Gastrocnemius medialis (tissue), 4 donors: Measurements from ENCODE around the gene SPTBN1. TPM values are rescaled to one million over a fixed set of nuclear protein-coding genes. Genes with fewer than 3 reads are reported as not detected.

Experiments
- ATAC-seq, 2 donors: fragments of 150-250 bp; one replicate each; pipeline ENCODE4 v1.9.1; 2016
- DNase-seq, 2 donors: peaks; one replicate each; pipeline ENCODE4 v3.0.0-alpha.2; 2019
- H3K27ac ChIP-seq, 4 donors: fragments of 200-600 bp; sonication (generic); 1 replicate in 1 of 4; 2 replicates in 3 of 4; pipeline ENCODE4 v1.5.1; 2016 to 2018; ENCODE audit warnings: mild to moderate bottlenecking in 2 of 4, moderate library complexity in 1 of 4
- H3K27me3 ChIP-seq, 3 donors: fragments of 200-600 bp; sonication (generic) in 2 of 3; 1 replicate in 1 of 3; 2 replicates in 2 of 3; pipeline versions ENCODE4 v1.5.1 to v1.6.0; 2016 to 2019; ENCODE audit warnings: mild to moderate bottlenecking in 1 of 3, moderate library complexity in 1 of 3
- H3K36me3 ChIP-seq, 2 donors: fragments of 200-600 bp; sonication (generic) in 1 of 2; one replicate each; pipeline ENCODE4 v1.5.1; 2017 to 2018
- H3K4me1 ChIP-seq, 2 donors: fragments of 200-600 bp; sonication (generic) in 1 of 2; one replicate each; pipeline ENCODE4 v1.5.1; 2016 to 2017; ENCODE audit warnings: mild to moderate bottlenecking in 2 of 2
- H3K4me3 ChIP-seq, 4 donors: fragments of 200-600 bp; sonication (generic) in 3 of 4; 1 replicate in 1 of 4; 2 replicates in 3 of 4; pipeline ENCODE4 v1.5.1; 2016 to 2019; ENCODE audit warnings: mild to moderate bottlenecking in 2 of 4
- H3K9me3 ChIP-seq, 3 donors: fragments of 200-600 bp; sonication (generic) in 2 of 3; 1 replicate in 1 of 3; 2 replicates in 2 of 3; pipeline ENCODE4 v1.5.1; 2016 to 2019
- POLR2A ChIP-seq, 2 donors: fragments of 450-650 bp; IDR thresholded peaks; one replicate each; pipeline ENCODE4 v1.6.1; 2017; ENCODE audit warnings: antibody characterized with exemption in 2 of 2, mild to moderate bottlenecking in 2 of 2, moderate library complexity in 2 of 2
- in situ Hi-C, 4 donors: fragments of 200-750 bp; cut with MboI; loops; one replicate each; pipeline versions ENCODE4 v1.15.0 to v1.8.0; 2017; ENCODE audit warnings: low sequenced_read_pairs in 4 of 4
- intact Hi-C: fragments of 100-400 bp; cut with DNase I; formaldehyde crosslinking; loops from one replicate; pipeline ENCODE4 v1.15.1; 2023; ENCODE audit warnings: low total_unique reads
- total RNA-seq, 4 donors: library from RNA; depleted of rRNA; stranded (reverse); fragments of >200 nt; gene quantifications; one replicate each; pipeline versions ENCODE4 v1.1.0 to v1.2.3, GENCODE V29; 2016
- TF ChIP-seq, protein P1 (sequence below), 5 experiments: fragments of 450-650 bp in 3 of 5; fragments of 200-600 bp in 2 of 5; sonication (generic) in 2 of 5; IDR thresholded peaks in 4 of 5; conservative IDR thresholded peaks in 1 of 5; 1 replicate in 4 of 5; 2 replicates in 1 of 5; pipeline ENCODE4 v1.5.1; 2016 to 2019; ENCODE audit warnings: antibody characterized with exemption in 5 of 5, mild to moderate bottlenecking in 3 of 5, moderate library complexity in 3 of 5

SPTBN1 gene
- total RNA-seq, 4 donors from 2014 or later = 107 to 191 (median 119) TPM

DNA sequence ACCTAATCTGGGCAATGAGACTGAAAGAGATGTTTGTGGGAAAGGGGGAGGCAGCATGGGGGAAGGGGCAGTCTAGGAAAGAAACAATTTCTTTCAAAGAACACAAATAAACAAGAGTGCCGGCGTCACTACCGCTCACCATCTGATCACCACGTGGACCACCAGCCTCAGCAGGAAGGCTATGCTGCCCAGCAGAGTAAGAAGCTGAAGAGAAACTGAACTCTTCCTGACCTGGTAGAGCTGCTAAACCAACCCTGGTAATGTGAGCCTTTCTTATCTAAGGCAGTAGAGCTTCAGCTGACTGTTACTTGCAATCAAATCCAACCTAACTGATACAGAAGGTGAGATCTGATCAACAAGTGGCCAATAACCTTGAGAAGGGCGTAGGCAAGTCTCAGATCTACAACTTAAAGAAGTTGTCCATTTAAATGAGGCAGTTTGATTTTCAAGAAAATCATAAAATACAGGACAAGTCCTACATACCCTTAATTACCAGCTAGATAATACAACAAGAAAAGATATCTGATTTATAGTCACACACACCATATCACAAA is 44.2 kb upstream of the SPTBN1 start:
- Histone ChIP-seq H3K27ac (no peak overlapping the region), H3K27me3 (no peaks in the 10 kb centered on the region), H3K36me3 (no peaks in the 10 kb centered on the region), H3K9me3 (no peaks in the 10 kb centered on the region), H3K4me3 (no peak overlapping the region), H3K4me1 (peaks cover 0 to 7% of the 10 kb centered on the region in 2 donors)
- intact Hi-C loops (no loop called here), in situ Hi-C loops (no loop called here)
- ATAC-seq = no peak
- no peak for TF ChIP-seq POLR2A (IDR thresholded peaks at IDR 0.05)
- TF ChIP-seq, protein P1, sequence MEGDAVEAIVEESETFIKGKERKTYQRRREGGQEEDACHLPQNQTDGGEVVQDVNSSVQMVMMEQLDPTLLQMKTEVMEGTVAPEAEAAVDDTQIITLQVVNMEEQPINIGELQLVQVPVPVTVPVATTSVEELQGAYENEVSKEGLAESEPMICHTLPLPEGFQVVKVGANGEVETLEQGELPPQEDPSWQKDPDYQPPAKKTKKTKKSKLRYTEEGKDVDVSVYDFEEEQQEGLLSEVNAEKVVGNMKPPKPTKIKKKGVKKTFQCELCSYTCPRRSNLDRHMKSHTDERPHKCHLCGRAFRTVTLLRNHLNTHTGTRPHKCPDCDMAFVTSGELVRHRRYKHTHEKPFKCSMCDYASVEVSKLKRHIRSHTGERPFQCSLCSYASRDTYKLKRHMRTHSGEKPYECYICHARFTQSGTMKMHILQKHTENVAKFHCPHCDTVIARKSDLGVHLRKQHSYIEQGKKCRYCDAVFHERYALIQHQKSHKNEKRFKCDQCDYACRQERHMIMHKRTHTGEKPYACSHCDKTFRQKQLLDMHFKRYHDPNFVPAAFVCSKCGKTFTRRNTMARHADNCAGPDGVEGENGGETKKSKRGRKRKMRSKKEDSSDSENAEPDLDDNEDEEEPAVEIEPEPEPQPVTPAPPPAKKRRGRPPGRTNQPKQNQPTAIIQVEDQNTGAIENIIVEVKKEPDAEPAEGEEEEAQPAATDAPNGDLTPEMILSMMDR (IDR thresholded peaks at IDR 0.05 in 4 of 5, conservative IDR thresholded peaks at IDR 0.05 in 1 of 5) = no peak
- DNase-seq = no peak

DNA sequence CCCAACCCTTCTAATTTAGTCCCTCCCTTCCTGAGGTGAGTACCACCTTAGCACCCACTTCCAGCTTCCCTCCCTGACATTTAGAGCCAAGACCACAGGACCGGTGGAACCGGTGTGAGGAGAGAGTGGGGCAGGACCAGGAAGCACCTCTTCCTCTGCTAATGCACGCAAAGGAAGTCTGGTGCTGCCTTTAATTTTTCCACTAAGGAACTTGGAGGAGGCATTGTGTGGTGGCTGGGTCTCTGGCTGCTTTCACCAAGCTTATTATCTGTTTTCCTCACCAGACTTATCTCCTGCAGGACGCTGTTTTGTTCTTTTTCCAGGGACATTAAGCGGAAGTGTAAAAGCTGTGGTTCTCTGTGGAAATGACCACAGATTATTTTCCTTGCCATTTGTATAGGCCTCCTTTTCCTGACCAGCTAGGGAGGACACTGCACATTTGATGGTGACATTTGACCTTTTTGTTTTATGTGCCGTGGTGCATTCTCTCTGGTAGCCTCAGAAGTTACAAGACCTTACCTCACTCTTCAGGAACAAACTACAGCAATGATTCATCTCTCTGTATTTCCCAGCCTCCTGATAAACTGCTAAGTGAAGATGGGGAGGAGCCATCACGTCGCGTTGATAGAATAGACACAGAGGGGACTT is 39.8 kb upstream of the SPTBN1 start:
- Histone ChIP-seq H3K4me1 (peaks cover 0 to 16% of the 10 kb centered on the region in 2 donors), H3K36me3 (no peaks in the 10 kb centered on the region), H3K27ac (peak overlapping the region; percentile 53 to 76 (median 69)), H3K9me3 (no peaks in the 10 kb centered on the region), H3K4me3 (no peak overlapping the region), H3K27me3 (no peaks in the 10 kb centered on the region)
- TF ChIP-seq POLR2A (IDR thresholded peaks at IDR 0.05) = no peak
- TF ChIP-seq, protein P1 (IDR thresholded peaks at IDR 0.05 in 4 of 5, conservative IDR thresholded peaks at IDR 0.05 in 1 of 5) = no peak
- in situ Hi-C loops = no loop called here
- ATAC-seq (peak; percentile 35 to 53), DNase-seq (no peak)
- intact Hi-C loops = no loop called here

DNA sequence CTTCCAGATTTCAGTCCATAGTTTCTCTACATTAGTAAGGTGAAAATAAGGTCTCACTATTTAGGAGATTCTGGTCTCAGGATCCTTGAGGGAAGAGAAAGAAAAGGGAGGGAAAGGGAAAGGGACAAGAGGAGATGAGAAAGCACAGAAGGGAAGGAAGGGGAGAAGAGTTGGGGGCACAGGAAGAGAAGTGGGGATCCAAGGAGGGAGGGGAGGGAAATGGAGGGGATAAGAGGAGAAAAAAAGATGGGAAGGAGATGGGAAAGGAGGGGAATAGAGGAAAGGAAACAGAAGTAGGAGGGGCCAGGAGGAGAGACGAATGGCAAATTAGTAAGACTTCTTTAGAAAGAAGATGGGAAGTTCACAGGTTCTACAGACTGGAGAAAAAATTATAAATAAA is 39.2 kb upstream of the SPTBN1 start:
- TF ChIP-seq, protein P1 (IDR thresholded peaks at IDR 0.05 in 4 of 5, conservative IDR thresholded peaks at IDR 0.05 in 1 of 5) = no peak
- no peak for TF ChIP-seq POLR2A (IDR thresholded peaks at IDR 0.05)
- H3K4me1 ChIP-seq = peaks cover 0 to 16% of the 10 kb centered on the region in 2 donors
- DNase-seq (no peak), ATAC-seq (no peak)
- peak overlapping the region; percentile 53 to 76 (median 69) for H3K27ac ChIP-seq
- intact Hi-C loops (no loop called here), in situ Hi-C loops (no loop called here)
- H3K4me3 ChIP-seq = no peak overlapping the region
- H3K27me3 ChIP-seq = no peaks in the 10 kb centered on the region
- H3K36me3 ChIP-seq = no peaks in the 10 kb centered on the region
- H3K9me3 ChIP-seq = no peaks in the 10 kb centered on the region

DNA sequence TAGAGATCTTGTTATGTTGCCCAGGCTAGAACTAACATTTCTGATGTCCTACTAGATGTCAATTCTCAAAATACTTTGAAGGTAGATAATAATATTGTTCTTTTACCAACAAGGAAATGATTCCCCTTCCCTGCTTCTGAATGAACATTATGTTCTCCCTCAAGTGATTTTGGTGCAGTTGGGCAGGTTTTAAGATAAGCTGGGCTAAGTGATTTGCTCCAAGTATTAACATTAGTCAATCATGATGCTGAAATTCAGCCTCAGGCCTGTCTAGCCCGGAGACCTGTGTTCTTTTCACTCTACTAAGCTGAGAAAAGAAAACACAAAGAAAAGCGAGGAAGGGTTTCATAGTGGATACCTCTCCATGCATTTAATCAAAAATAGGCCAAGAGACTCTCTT is 38.5 kb upstream of the SPTBN1 start:
- intact Hi-C loops (no loop called here), in situ Hi-C loops (no loop called here)
- no peak for TF ChIP-seq POLR2A (IDR thresholded peaks at IDR 0.05)
- TF ChIP-seq, protein P1 (IDR thresholded peaks at IDR 0.05 in 4 of 5, conservative IDR thresholded peaks at IDR 0.05 in 1 of 5) = no peak
- ATAC-seq = no peak
- no peaks in the 10 kb centered on the region for H3K27me3 ChIP-seq
- peak overlapping the region; percentile 53 to 76 (median 69) for H3K27ac ChIP-seq
- peaks cover 0 to 16% of the 10 kb centered on the region in 2 donors for H3K4me1 ChIP-seq
- no peaks in the 10 kb centered on the region for H3K9me3 ChIP-seq
- DNase-seq = no peak
- no peaks in the 10 kb centered on the region for H3K36me3 ChIP-seq
- H3K4me3 ChIP-seq = no peak overlapping the region
